HG03025 (cell line): ENCODE measurements around the gene SLC30A7.

ENCODE experiments used
- ATAC-seq: cut with Tn5 transposase; IDR thresholded peaks from one replicate; pipeline ENCODE4 v1.9.1; 2021; ENCODE audit warnings: mild to moderate bottlenecking, moderate library complexity; ENCODE audit not compliant: unreplicated experiment, low FRiP score

SLC30A7 gene

GRCh38 chr1:101017448-101017847 is 121.6 kb downstream of the SLC30A7 start:
- ATAC-seq = no peak

- no peak for ATAC-seq
Measured at GRCh38 chr1:101022294-101022693, 126.4 kb downstream of the SLC30A7 start.

- peak; percentile 33 for ATAC-seq
Measured at GRCh38 chr1:101025283-101025656, 129.4 kb downstream of the SLC30A7 start.

- peak; percentile 75 for ATAC-seq
Measured at GRCh38 chr1:101025657-101026429, 130.0 kb downstream of the SLC30A7 start, which contains the start of gene DPH5. Gene DPH5, minus strand, starts transcription at chr1:101025784. Its CDS starts 341 bp downstream, at chr1:101025443.

- ATAC-seq = no peak
Measured at GRCh38 chr1:101026430-101026788, 130.5 kb downstream of the SLC30A7 start.

GRCh38 chr1:101027194-101027772 is 131.4 kb downstream of the SLC30A7 start:
- ATAC-seq = no peak

GRCh38 chr1:101028466-101028865 is 132.6 kb downstream of the SLC30A7 start:
- ATAC-seq = no peak

GRCh38 chr1:101029184-101029583 is 133.3 kb downstream of the SLC30A7 start:
- ATAC-seq = no peak

- ATAC-seq = no peak
Measured at GRCh38 chr1:101030881-101031280, 135.0 kb downstream of the SLC30A7 start.
